HepG2 (cell line): ENCODE data around the gene TK1.

ENCODE experiments used
- CTCF ChIP-seq: sonication (generic); formaldehyde crosslinking; IDR thresholded peaks from 2 replicates; pipeline ENCODE4 v1.5.0; 2020; ENCODE audit warnings: mild to moderate bottlenecking, missing genetic modification reagents, moderate library complexity
- EP300 ChIP-seq, 3 experiments: sonication (generic) in 1 of 3; formaldehyde crosslinking in 1 of 3; IDR thresholded peaks; 2 replicates each; pipeline versions ENCODE4 v1.5.1 to v1.6.1; 2011 to 2020; ENCODE audit warnings: low read depth in 2 of 3, low read length in 2 of 3, borderline replicate concordance in 1 of 3, improper control_type of control experiment in 1 of 3, mild to moderate bottlenecking in 1 of 3, missing genetic modification reagents in 1 of 3, moderate library complexity in 1 of 3
- IRX3 ChIP-seq: sonication (generic); formaldehyde crosslinking; IDR thresholded peaks from 2 replicates; pipeline ENCODE4 v1.8.1; 2023; ENCODE audit warnings: mild to moderate bottlenecking, low read depth, missing genetic modification reagents, borderline replicate concordance
- KDM1A ChIP-seq: IDR thresholded peaks from 2 replicates; pipeline ENCODE4 v1.6.1; 2016; ENCODE audit warnings: missing compliant biosample characterization
- NFYC ChIP-seq: IDR thresholded peaks from 2 replicates; pipeline ENCODE4 v1.6.1; 2016; ENCODE audit warnings: missing genetic modification reagents, missing compliant biosample characterization
- REL ChIP-seq: sonication (generic); formaldehyde crosslinking; conservative IDR thresholded peaks from 2 replicates; pipeline ENCODE4 v1.8.0; 2022; ENCODE audit warnings: mild to moderate bottlenecking, missing genetic modification reagents, moderate library complexity
- SALL2 ChIP-seq: sonication (generic); formaldehyde crosslinking; IDR thresholded peaks from 2 replicates; pipeline ENCODE4 v1.8.1; 2023; ENCODE audit warnings: mild to moderate bottlenecking, missing genetic modification reagents, inconsistent platforms
- SATB2 ChIP-seq: sonication (generic); formaldehyde crosslinking; IDR thresholded peaks from 2 replicates; pipeline ENCODE4 v1.5.0; 2020; ENCODE audit warnings: missing genetic modification reagents
- SMC3 ChIP-seq: IDR thresholded peaks from 2 replicates; pipeline ENCODE4 v1.6.1; 2011; ENCODE audit warnings: low read length, improper control_type of control experiment
- SNRNP70 ChIP-seq: fragments of 200-400 bp; formaldehyde crosslinking; IDR thresholded peaks from 2 replicates; pipeline ENCODE4 v1.6.1; 2017; ENCODE audit warnings: mild to moderate bottlenecking, low read depth, low read length, moderate library complexity
- STAT6 ChIP-seq: sonication (generic); formaldehyde crosslinking; IDR thresholded peaks from 2 replicates; pipeline ENCODE4 v1.4.0; 2020; ENCODE audit warnings: missing genetic modification reagents, mild to moderate bottlenecking, borderline replicate concordance
- ZHX2 ChIP-seq, 2 experiments: sonication (generic) in 1 of 2; formaldehyde crosslinking in 1 of 2; IDR thresholded peaks; 2 replicates each; pipeline versions ENCODE4 v1.6.1 to v1.9.0; 2014 to 2022; ENCODE audit warnings: antibody characterized with exemption in 1 of 2, borderline replicate concordance in 1 of 2, inconsistent platforms in 1 of 2, low read depth in 1 of 2, missing genetic modification reagents in 1 of 2
- ZNF224 ChIP-seq: sonication (generic); formaldehyde crosslinking; IDR thresholded peaks from 2 replicates; pipeline ENCODE4 v1.5.0; 2020; ENCODE audit warnings: mild to moderate bottlenecking, missing genetic modification reagents

DNA sequence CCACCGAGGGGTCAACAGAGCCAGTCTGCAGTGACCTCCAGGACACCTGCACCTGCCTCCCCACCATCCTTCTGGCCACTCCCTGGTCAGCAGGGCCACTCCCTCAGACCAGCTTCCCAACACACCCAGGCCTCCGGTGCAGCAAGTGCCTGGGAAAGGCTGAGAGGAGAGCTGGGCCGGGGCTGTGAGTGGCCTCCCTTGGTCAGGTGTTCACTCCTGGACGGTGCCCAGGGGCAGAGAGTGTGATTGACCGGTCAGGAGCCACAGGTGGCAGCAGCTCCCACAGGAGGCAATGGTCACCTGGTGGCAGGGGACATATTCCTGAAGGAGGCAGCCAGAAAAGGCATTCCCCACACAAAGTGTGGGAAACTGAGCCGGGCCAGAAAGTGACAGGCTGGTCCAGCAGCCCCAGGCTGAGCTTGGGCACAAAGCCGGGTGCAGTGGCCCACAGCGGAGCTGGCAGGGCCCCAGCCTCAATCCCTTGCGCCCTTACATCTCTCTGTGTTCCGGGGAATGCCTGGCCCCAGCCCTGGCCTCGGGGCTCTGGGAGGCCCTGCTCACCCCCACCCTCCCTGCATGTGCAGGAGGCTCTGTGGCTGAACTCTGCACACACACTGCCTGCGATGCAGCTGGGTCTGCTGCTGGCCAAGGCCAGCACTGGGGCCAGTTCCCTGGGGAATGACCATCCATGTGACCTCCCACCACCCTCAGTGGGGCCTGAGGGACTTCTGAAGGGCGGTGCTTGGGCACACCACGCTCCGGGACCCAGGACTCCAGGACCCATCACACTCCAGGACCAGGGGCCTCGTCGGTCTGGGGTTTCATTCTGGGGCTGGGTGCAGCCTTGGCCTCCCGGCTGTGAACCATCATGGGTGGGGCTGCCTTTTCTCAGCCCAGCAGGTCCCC lies 41.9 kb downstream of the TK1 start:
- TF ChIP-seq SNRNP70 (no peak), NFYC (CRISPR knock-in tag) (no peak; the same call in 1 of the 2 replicates), ZHX2 (IDR thresholded peaks at IDR 0.05; ENCODE audit: low read depth) (no peak), ZHX2 (CRISPR knock-in tag; IDR thresholded peaks at IDR 0.05; ENCODE audit: borderline replicate concordance) (0 out of 2 replicates have a peak, but pooled peaks have one; percentile 60), REL (no peak), SMC3 (no peak), CTCF (CRISPR knock-in tag) (peak; percentile 14; the same call in 1 of the 2 replicates), ZNF224 (CRISPR knock-in tag) (no peak), SATB2 (CRISPR knock-in tag) (no peak), SALL2 (no peak), STAT6 (no peak), EP300 (IDR thresholded peaks at IDR 0.05; ENCODE audit: low read depth in 2 of 2, low read length in 2 of 2) (no peak), EP300 (CRISPR knock-in tag; IDR thresholded peaks at IDR 0.05; ENCODE audit: borderline replicate concordance) (no peak), IRX3 (CRISPR knock-in tag) (no peak), KDM1A (CRISPR knock-in tag) (no peak)
